ENCODE measurements around the gene MED16.

MED16 gene

GRCh38 chr19:928471-929202 lies 35.6 kb upstream of the MED16 start:
- DNase-seq (ENCODE audit: low spot score): no peak

- no peak for DNase-seq (ENCODE audit: low spot score)
Measured at GRCh38 chr19:927780-928401, 34.9 kb upstream of the MED16 start.

- DNase-seq (ENCODE audit: low spot score): no peak
Measured at GRCh38 chr19:927351-927779, 34.4 kb upstream of the MED16 start.

- DNase-seq (ENCODE audit: low spot score): no peak
Measured at GRCh38 chr19:926589-927350, 33.8 kb upstream of the MED16 start.

- DNase-seq (ENCODE audit: low spot score): no peak
Measured at GRCh38 chr19:926323-926588, 33.3 kb upstream of the MED16 start.

GRCh38 chr19:925526-926322 lies 32.7 kb upstream of the MED16 start, which contains the start of gene ARID3A:
Gene ARID3A (plus strand): TSS chr19:926035. CDS start chr19:929529, 3,494 bp downstream.
- DNase-seq (ENCODE audit: low spot score): peak; percentile 85

GRCh38 chr19:925087-925525 lies 32.1 kb upstream of the MED16 start:
- DNase-seq (ENCODE audit: low spot score): peak; percentile 82

GRCh38 chr19:924553-925086 lies 31.6 kb upstream of the MED16 start:
- DNase-seq (ENCODE audit: low spot score): no peak

GRCh38 chr19:920051-920864 lies 27.3 kb upstream of the MED16 start:
- DNase-seq (ENCODE audit: low spot score): no peak

GRCh38 chr19:919199-920050 lies 26.4 kb upstream of the MED16 start:
- DNase-seq (ENCODE audit: low spot score): no peak

GRCh38 chr19:918481-919198 lies 25.7 kb upstream of the MED16 start:
- no peak for DNase-seq (ENCODE audit: low spot score)

- DNase-seq (ENCODE audit: low spot score): no peak
Measured at GRCh38 chr19:918152-918437, 25.1 kb upstream of the MED16 start.

- DNase-seq (ENCODE audit: low spot score): no peak
Measured at GRCh38 chr19:917323-918151, 24.6 kb upstream of the MED16 start, which contains the start of gene KISS1R. Gene KISS1R (plus strand): TSS chr19:917333. CDS start chr19:917503, 170 bp downstream.

GRCh38 chr19:916645-917322 lies 23.8 kb upstream of the MED16 start:
- no peak for DNase-seq (ENCODE audit: low spot score)

GRCh38 chr19:913080-913748 lies 20.2 kb upstream of the MED16 start, which contains the start of gene R3HDM4:
Gene R3HDM4 (minus strand): TSS chr19:913219. CDS start chr19:913157, 62 bp downstream.
- peak; percentile 72 for DNase-seq (ENCODE audit: low spot score)

- no peak for DNase-seq (ENCODE audit: low spot score)
Measured at GRCh38 chr19:912181-913079, 19.4 kb upstream of the MED16 start.

Measured in LoVo (cell line).